Activated T-helper 1 cell treated with Interleukin-2 at 50 U/mL for 16 hours (primary cell): ENCODE measurements around the gene NUP93.

Experiments used
- DNase-seq: peaks from one replicate; pipeline ENCODE4 v3.0.0-alpha.2; 2020; ENCODE audit warnings: low read depth

Gene NUP93

DNA sequence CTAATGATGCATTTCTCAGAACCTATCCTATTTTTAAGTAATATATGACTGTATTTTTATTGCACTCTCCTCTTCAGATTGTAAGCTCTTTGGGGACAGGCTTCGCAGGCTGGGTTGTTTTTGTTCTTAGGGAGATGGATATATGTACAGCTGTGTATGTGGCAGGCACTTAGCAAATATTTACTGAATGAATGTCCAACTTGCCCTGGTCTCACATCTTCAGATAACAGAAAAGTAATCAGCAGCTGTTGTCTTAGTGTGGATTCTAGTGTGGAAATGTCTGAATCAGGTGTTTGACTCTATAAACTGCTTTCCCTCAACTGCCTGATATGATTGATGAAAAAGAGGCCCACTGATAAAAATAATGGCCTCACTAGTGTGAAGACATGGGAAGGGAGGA lies 88.0 kb downstream of the NUP93 start:
- DNase-seq: no peak

DNA sequence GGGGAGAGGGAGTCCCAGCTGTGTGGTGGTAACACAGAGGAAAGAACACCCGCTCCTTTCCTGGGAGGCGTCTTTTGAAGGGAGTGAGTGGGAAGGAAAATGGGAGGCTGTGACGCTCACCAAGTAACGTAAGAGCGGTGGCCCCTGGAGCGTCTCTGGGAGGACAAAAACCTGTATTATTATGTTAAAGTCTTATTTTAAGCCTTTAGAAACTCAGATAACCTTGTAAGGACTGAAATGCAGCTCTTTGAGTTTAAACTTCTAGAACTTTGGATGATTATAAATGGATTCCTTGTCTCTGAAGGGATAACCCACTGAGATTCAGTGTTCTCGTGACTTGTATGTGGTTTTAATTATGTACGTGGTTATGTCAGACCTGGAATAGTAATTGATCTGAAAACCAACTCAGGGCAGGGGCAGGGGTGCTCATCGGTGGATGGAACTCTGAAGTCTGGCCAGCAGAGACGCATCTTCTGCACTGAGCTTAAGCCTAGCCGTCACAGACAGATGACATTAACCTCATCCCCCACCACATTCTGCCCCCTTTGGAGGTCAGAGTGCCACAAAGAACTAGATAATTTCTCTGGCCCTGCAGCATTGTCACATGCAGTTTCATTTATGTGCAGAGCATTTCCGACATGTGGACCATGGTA lies 93.3 kb downstream of the NUP93 start:
- DNase-seq: no peak

DNA sequence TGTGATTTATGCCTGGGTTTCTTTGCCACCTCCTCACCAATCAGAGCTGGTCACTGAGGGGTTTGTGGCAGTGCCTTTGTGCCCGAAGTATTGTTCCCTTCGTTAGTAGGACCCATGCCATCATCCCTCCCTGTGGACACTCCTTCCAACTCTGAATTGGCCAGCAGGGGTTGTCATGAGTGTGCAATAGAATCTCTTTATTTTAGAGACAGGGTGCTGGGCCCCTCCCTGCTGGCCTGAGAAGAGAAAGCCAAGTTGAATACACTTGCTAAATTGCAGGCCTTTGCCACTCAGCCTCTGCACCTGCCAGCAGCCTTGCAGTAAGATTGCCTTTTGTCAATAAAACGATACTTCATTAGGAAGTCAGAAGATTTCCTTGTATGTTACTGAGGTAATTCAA lies 94.4 kb downstream of the NUP93 start:
- no peak for DNase-seq

DNA sequence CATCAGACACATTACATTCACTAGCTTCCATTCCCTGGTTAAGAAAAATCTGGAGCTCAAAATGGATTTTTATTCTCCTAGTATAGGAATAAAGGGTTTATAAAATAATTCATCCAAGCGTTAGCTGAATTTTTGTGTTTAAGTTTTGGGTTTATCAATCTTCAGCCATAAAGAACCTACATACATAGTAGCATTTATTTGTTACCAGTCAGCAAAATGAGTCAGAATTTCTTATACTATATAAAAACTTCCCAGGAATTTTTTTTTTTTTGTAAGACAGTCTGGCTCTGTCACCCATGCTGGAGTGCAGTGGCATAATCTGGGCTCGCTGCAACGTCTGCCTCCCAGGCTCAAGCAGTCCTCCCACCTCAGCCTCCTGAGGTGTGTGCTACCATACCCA lies 94.9 kb downstream of the NUP93 start:
- DNase-seq: no peak

DNA sequence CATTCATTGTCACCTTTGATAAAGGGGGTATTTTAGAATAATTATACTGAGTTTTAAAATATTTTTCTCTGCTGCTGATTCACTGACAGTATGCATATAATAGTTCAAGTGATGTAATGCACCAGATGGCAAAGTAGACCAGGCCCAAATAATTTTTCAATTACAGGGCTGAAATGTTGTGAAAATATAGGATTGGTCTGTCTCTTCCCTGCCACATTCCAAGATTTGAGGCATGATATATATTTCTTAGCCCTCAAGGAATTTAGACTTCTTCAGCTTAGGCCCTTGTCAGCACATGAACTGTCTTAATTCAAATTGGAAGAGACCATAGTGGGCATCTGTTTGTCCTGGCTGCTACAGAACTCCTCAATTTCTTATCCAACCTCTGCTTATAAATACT lies 95.9 kb downstream of the NUP93 start:
- no peak for DNase-seq

DNA sequence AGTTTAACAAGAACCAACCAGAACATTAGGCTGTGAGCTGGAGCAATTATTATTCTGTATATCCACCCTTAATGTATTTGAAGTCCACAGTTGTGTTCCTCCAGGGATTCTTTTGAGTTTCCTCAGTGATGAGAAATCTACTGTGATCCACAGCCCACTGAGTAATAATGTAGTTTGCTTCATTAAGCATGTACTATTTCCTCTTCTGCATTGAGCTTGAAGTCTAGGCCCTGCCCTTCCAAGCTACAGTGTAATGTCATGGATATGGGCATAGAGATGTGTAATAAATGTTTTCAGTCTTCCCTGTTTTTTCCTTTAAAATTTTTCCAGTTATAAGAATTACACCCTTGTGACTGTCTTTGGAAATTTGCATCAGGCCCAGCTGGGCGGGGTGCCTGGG lies 98.7 kb downstream of the NUP93 start:
- DNase-seq: no peak

DNA sequence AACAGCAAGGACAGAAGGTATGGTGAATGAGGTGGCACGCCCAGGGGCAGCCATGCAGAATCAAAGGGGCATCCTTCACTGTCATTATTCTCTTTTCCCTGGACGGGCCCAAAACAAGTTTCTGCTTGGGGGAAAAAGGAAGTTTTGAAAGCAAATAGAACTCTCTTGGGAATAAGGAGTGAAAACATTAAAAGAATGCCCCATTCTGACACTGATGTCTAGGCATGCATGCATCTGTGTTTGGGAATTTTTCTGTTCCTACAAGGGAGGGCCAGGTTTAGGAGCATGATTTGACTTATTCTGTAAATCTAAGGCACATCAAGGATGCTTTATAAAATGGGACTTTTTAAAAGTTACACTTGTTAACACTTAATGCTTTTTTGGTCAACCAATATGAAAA lies 100.7 kb downstream of the NUP93 start:
- no peak for DNase-seq

DNA sequence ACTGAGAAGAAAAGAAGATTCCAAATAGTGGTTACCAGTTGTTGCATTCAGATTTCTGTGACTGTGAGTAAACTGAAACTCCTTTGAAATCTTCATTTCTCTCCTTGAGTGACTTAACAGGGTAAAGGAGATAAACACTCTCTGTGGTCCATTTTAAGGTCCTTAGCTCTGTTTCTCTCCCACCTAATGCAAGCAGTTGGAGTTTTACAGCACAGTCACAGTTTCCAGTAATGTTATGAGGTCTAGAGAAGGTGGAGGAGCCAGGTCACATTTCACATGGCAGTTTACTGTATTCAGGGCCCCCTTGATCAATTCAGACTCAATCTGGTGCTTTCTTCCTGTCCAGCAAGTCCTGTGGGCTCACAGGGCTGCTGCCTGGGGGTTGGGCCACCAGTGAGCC lies 102.8 kb downstream of the NUP93 start:
- no peak for DNase-seq

DNA sequence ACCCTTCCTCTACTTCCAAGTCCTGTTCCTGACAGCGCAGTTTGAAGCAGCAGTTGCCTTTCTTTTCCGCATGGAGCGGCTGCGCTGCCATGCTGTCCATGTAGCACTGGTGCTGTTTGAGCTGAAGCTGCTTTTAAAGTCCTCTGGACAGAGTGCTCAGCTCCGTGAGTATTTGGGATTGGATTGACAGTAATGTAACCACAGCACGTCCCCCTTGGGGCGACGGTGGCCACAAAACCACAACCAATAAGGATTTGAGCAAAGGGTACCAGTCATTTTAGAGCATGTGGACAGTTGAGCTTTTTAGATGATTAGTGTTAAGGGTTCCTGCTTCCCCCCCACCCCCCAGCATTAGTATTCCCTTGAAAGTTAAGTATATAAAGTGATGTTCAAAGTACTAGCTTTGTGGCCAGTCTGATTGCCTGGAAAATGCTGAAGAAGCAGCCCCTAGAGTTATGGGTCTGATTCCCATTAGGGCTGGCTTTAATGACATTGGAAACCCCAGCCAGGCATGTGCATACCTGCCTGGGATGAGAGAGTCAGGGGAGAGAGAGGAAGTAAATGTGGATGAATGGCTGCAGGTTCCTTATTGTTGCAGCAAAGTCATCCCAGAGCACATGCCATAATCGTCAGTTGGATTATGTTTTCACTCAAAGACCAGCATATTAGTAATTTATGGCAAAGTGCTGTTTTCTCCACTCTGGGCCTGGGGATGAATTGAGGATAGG lies 103.5 kb downstream of the NUP93 start:
- DNase-seq: no peak

DNA sequence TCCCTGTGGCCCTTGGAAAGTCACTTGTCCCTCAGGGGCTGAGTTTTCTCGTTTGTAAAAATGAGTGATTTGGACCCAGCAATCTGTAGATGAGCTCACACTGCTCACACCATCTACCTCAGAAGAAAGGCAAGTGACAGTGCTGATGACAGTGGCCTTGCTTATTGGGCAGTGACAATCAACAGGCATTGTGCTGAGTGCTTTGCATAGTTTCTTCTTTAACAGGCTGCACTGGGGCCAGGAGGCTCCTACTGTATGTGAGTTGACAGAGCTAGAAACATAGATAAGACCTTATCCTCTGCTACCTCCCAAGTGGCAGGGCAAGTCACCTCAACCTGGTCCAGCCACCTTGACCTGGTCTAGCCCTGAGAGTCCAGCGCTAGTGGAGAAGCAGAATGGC lies 105.4 kb downstream of the NUP93 start:
- DNase-seq: no peak

DNA sequence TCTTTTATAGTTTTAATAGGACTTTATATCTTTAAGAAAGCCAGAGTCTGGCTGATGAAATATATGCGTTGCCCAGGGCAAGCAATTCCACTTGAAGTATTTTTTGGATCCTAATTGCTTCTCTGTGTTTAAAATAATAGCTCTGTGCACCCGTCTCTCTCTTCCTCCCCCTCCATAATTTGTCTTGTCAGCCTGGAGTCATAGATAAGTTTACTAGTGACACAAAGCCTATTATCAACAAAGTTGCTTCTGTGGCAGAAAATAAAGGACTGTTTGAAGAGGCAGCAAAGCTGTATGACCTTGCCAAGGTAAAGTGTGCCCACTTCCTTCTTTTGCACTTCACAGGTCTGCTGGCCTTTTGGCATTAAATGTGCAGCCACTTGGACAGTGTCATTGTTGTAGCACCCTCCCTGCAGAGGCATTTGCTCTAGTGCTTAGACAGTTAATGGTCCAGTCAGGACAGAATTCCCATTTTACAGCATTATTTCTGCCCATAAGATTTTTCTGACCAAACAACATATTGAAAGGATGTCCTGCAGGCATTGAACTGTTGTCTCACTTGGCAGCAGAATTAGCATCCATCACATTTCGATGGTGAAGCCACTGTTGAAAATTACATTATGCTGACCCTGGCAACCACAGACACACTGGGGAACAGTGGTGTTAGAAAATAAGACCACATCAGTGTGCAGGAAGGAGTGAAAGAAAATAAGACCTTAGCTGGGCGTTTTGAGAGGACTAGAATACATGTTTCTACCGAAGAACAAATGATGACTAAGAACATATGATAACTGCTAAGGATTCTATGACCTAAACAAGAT lies 106.7 kb downstream of the NUP93 start:
- no peak for DNase-seq

DNA sequence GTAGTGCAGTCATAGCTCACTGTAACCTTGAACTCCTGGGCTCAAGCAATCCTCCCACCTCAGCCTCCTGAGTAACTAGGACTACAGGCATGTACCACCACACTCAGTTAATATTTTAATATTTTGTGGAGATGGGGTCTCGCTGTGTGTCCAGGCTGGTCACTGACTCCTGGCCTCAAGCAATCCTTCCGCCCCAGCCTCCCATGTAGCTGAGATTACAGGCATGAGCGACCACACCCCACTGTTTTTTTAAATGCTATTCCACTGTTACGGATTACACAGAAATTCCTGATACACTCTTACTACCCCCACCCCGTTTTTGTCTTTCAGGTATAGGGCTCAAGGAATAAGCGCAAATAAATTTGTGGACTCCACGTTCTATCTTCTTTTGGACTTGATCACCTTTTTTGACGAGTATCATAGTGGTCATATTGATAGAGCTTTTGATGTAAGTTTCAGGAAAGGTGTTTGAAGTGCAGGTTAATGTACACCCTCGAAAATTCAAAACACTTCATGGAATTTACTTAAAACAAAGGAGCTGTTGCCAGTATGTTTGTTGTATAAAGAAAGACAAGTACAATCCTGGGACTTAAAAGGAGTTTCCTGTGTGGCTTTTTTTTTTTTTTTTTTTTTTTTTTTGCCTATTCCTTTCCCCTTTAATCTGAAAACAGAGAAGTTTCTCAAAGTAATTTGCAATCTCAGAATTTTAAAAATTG lies 108.9 kb downstream of the NUP93 start:
- no peak for DNase-seq

DNA sequence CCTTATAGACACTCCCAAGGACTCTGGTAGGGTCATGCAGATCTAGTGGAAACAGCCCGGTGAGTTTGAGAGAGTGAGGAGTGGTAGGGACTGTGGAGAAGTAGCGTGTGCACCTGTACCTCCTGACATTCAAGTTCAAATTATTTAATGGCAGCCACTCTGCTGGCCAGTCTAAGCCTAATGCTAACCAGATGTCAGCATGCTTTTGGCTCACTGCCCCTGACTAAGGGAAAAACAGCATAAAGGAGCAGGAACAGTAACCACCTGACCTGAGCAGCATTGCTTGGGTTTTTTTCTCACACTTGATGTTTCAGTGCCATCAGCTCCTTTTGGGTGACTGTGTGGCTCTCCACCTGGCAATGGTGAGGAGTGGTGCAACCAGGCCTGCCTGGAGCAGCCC lies 111.3 kb downstream of the NUP93 start:
- DNase-seq: no peak

DNA sequence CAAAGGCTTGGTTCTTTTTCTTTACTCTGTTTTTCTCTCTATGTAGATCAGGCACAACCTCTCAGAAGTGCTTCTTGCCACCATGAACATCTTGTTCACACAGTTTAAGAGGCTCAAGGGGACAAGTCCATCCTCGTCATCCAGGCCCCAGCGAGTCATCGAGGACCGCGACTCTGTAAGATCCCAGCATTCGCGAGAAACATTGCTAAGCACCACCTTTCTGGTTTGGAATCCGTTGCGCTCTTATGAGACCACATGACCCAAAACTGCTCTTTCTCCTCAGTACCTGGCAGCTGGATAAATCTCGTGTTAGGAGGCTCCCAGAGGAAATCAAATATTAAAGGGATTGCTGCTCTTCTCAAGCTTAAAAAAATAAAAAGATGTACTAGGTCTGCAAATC lies 111.7 kb downstream of the NUP93 start:
- DNase-seq: no peak

DNA sequence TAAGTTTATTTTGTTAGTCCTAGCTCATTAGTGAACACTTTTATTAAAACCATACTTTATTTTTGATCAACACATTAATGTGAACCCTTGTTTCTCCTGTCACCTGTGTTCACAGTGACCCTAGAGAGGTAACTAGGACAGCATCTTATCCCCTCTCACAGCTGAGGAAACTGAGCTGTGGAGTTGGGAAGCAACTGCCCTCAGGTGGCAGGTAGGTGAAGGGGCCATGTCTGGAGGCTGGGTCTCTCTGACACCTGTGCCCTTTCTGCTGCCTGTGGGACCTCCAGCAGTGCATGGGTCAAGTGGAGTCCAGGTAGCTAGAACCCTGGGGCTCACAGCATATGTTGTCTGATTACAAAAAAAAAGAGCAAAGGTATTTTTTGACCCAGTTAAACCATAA lies 112.2 kb downstream of the NUP93 start:
- no peak for DNase-seq

DNA sequence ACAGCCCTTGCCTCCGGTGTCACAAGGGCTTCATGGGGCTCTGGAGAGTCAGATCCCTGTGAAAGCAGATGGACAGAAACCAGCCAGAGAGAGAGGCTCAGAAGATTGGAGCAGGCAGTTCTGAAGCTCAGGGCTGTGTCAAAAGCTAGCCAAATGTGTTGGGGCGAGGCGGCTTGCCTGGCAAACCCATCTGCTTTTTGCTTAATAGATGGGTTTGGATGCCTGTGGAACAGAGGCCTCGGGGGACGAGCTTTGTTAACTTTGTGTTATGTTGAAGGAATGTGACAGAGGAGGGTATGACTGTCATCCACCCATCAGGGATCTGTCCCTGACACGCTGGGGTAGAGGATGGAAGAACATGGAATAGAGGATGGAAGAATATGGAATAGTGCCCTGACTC lies 114.1 kb downstream of the NUP93 start:
- no peak for DNase-seq

DNA sequence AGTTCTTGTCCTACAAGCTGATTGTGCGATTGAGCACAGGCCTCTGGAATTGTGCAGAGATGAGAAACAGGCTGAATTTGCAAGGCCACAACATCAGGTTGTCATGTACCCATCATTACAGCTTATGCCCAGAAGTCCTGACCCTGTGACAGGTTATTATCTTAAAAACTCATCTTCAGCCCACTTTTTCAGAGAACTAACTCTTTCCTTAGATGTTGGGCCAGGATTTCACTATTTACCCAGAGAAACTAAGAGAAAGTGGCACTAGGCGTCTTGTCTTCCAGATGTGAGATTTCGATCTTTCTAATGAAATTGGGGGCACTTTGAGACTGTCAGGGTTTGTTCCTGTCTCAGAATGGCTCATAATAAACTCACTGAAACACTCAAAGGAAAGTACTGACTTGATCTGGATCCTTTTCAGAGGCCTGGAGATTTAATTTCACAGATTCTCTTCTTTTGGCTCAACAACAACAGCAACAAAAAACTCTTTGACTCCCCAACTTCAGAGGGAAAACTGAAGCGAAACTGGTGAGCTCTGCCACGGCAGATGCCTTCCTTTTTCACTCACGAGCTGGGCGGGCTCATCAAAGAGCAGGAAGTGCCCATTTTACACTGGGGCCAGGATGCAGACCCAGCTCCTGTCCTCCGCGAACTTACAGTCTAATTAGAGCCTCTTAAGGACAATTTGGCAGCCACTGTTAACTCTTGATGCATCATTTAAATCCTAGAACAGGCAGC lies 117.4 kb downstream of the NUP93 start:
- DNase-seq: no peak

DNA sequence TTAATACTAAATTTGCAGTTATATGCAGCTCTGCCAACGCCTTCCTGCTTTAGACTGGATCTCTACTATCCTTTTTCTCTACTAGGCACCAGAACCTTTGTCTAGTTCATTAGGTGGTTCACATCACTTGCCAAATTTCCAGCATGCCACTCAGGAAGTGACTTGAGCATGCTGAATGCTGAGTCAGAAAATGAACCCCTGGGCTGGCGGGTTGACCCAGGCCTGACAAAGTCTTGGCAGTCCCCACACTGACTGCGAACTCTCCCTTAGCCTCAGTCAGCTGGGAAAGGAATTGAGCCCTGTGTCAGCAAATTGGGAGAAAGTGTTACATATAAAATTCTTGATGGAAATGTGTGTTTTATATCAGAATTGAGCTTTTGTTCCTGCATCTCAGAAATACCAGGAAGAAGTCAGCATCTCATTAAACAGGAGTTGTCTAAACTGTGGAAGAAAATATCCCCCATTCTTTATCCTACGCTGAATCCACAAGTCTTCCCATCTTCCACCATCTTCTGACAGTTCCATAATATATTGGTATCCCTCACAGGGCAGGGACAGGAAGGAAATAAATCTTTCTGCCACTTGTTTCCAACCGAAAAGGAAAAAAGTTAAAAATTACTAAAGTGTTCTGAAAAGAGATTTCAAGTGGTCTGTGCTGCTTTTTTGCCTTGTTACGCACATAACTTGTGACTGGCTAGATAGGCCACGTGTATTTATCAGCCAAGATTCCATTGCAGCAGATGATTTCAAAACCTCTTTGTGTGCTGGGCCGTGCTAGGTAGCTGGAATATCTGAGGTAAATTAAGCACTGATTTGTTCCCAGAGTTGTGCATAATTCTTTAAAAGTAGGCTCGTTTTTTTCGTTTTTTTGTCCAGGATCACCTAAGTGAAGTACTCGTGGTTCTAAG lies 118.4 kb downstream of the NUP93 start:
- no peak for DNase-seq

DNA sequence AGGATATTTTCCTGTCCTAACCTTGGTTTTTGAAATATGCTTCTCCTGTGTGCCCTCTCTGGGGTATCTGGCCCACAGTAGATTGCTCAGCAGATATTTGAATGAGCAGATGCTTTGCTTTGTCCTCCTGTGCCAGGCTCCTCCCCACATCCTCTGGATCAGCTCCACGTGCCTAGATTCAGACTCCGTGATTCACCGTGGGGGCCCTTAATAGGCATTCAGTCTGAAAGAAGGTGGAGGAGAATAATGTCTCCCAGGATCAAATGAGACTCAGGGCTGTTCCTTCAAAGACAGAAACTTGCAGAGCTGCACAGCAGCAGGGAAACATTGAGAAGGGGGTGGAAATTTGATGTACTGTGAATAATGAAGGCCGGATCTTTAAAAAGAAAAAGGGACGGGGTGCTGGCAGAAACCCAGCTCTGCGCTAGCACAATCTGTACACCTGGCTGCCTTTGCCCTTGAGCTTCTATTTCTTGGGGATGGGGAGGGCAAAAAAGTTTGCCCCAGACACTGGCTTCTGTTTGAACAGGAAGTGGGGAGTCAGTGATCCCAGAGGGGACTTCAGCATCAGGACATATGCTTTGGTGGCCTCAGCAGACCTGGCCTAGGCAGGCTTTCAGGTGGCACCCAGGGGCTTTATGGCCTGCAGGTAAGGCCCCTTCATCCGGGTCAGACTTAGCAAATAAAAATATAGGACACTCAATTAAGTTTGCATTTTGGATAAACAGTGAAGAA lies 119.2 kb downstream of the NUP93 start:
- DNase-seq: no peak
